ENCODE results near the gene TBCCD1. TPM values are rescaled to one million over a fixed set of nuclear protein-coding genes. Genes with fewer than 3 reads are reported as not detected.

Gene TBCCD1
- total RNA-seq, 2 donors from 2014 or later: 11.9 to 14.0 TPM

GRCh38 chr3:186519021-186519658 is 48.0 kb downstream of the TBCCD1 start:
- 86% methylated on average over 6 of the region's 6 CpGs; no CpG with 5 or more reads in 1 of the 2 experiments for WGBS, 2 experiments (ENCODE audit: insufficient coverage in 1 of 2, insufficient read length in 1 of 2)
- no peak overlapping the region for H3K4me3 ChIP-seq (ENCODE audit: low read length)
- Mint-ChIP-seq H3K27ac (no peak overlapping the region), H3K27me3 (ENCODE audit: insufficient read depth) (peaks cover 7% of the 10 kb centered on the region), H3K4me3 (no peak overlapping the region), H3K36me3 (ENCODE audit: low read depth) (no peaks in the 10 kb centered on the region), H3K9me3 (peaks cover 1% of the 10 kb centered on the region), H3K4me1 (no peaks in the 10 kb centered on the region)
- H3K36me3 ChIP-seq (ENCODE audit: control insufficient read depth, insufficient read depth, low read length): no peaks in the 10 kb centered on the region
- no peak overlapping the region for H3K27ac ChIP-seq (ENCODE audit: low read depth, low read length)
- H3K9ac ChIP-seq (ENCODE audit: extremely low read depth, low read length, poor library complexity, severe bottlenecking): no peak overlapping the region
- no peaks in the 10 kb centered on the region for H3K9me3 ChIP-seq (ENCODE audit: control insufficient read depth, low read length)
- no peaks in the 10 kb centered on the region for H3K4me1 ChIP-seq (ENCODE audit: control insufficient read depth, insufficient read depth, low read length)
- TF ChIP-seq CTCF (conservative IDR thresholded peaks at IDR 0.05): no peak
- no peak for DNase-seq
- no peaks in the 10 kb centered on the region for H3K27me3 ChIP-seq (ENCODE audit: control insufficient read depth, insufficient read depth, low read length, poor library complexity, severe bottlenecking)

- Mint-ChIP-seq H3K36me3 (ENCODE audit: low read depth) (no peaks in the 10 kb centered on the region), H3K27ac (no peak overlapping the region), H3K4me3 (no peak overlapping the region), H3K9me3 (no peaks in the 10 kb centered on the region), H3K27me3 (ENCODE audit: insufficient read depth) (peaks cover 10% of the 10 kb centered on the region), H3K4me1 (no peaks in the 10 kb centered on the region)
- TF ChIP-seq CTCF (conservative IDR thresholded peaks at IDR 0.05): no peak
- WGBS, 2 experiments (ENCODE audit: insufficient coverage in 1 of 2, insufficient read length in 1 of 2): 92 to 98% methylated on average over 4 of the region's 4 CpGs
- Histone ChIP-seq H3K9ac (ENCODE audit: extremely low read depth, low read length, poor library complexity, severe bottlenecking) (no peak overlapping the region), H3K9me3 (ENCODE audit: control insufficient read depth, low read length) (no peaks in the 10 kb centered on the region), H3K4me3 (ENCODE audit: low read length) (no peak overlapping the region), H3K36me3 (ENCODE audit: control insufficient read depth, insufficient read depth, low read length) (no peaks in the 10 kb centered on the region), H3K27me3 (ENCODE audit: control insufficient read depth, insufficient read depth, low read length, poor library complexity, severe bottlenecking) (no peaks in the 10 kb centered on the region), H3K4me1 (ENCODE audit: control insufficient read depth, insufficient read depth, low read length) (no peaks in the 10 kb centered on the region), H3K27ac (ENCODE audit: low read depth, low read length) (no peak overlapping the region)
- DNase-seq: no peak
Measured at GRCh38 chr3:186517218-186517617, 49.9 kb downstream of the TBCCD1 start.

GRCh38 chr3:186516646-186517045 is 50.5 kb downstream of the TBCCD1 start:
- H3K4me3 Mint-ChIP-seq: no peak overlapping the region
- H3K27me3 ChIP-seq (ENCODE audit: control insufficient read depth, insufficient read depth, low read length, poor library complexity, severe bottlenecking): no peaks in the 10 kb centered on the region
- H3K36me3 ChIP-seq (ENCODE audit: control insufficient read depth, insufficient read depth, low read length): no peaks in the 10 kb centered on the region
- H3K9me3 Mint-ChIP-seq: no peaks in the 10 kb centered on the region
- no peaks in the 10 kb centered on the region for H3K36me3 Mint-ChIP-seq (ENCODE audit: low read depth)
- no peak overlapping the region for H3K27ac Mint-ChIP-seq
- no peaks in the 10 kb centered on the region for H3K4me1 ChIP-seq (ENCODE audit: control insufficient read depth, insufficient read depth, low read length)
- H3K9ac ChIP-seq (ENCODE audit: extremely low read depth, low read length, poor library complexity, severe bottlenecking): no peak overlapping the region
- H3K27me3 Mint-ChIP-seq (ENCODE audit: insufficient read depth): peaks cover 12% of the 10 kb centered on the region
- no peak overlapping the region for H3K4me3 ChIP-seq (ENCODE audit: low read length)
- H3K4me1 Mint-ChIP-seq: no peaks in the 10 kb centered on the region
- no peak overlapping the region for H3K27ac ChIP-seq (ENCODE audit: low read depth, low read length)
- WGBS, 2 experiments (ENCODE audit: insufficient coverage in 1 of 2, insufficient read length in 1 of 2): 92 to 93% methylated on average over 2 of the region's 2 CpGs
- no peaks in the 10 kb centered on the region for H3K9me3 ChIP-seq (ENCODE audit: control insufficient read depth, low read length)
- no peak for DNase-seq
- TF ChIP-seq CTCF (conservative IDR thresholded peaks at IDR 0.05): no peak
